Measurements from ENCODE around the gene SLC39A7.

Gene SLC39A7

GRCh38 chr6:33189625-33190448 is 10.8 kb upstream of the SLC39A7 start:
- DNase-seq (ENCODE audit: extremely low read depth in 1 of 2, low read depth in 1 of 2), result no peak

DNA sequence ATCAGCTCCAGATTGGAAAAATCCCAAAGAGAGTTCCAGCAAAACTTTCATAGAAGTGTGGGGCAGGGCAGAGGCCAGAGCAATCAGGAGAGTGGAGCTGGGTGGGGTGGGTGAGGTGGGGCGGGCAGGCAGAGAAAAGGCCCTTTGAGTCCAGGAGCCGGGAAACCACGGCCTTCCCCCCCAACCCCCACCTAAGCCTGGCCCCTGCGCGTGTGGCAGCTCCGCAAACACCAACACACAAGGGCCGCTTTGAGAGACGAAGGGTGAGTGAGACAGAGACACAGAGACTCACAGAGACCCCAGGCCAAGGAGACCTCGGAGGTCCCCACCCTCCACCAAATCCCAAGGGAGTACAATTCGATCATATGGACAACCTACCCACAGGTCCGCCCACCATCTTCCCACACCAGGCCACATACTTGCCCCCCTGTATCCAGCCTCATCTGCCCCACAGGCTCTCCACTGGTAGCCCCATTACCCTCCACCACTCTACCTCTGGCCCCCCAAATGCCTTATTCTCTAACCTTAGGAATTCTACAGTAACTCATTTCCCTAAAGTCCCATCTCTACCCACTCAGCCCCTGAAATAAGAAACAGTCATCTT is 10.1 kb upstream of the SLC39A7 start:
- DNase-seq (ENCODE audit: extremely low read depth in 1 of 2, low read depth in 1 of 2), result no peak

DNA sequence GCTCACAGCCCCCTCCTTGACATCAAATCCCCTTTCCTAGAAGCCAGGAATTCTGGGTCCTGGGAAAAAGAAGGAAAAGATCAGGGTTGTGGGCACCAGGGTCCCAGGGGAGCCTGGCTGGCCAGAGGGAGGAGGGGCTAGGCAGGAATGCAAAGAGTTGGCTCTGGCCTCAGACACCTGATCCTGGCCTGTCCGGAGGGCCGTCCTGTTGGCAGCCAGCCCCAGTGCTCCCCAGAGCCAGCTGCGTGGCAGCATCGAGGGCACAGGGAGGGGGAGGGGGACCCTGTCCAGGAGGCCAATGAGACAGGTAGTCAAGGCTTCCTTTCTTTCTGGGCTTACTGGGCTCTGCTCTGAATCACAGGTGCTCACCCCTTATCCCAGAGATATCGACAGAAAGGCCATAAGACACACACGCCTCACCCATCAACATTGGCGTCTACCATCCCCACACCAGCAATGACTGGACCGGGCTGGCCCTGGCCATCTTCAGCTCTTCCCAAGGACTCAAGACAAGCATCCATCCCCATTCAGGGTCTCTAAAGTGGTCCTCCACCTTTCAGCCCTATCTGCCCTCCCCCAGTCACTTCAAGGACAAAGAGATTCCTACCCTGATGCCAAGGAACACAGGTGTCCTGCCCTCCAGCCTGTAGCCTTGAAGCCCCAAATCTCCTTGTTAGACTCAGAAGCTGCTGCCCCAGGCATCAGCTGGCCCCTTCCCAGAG is 9.1 kb upstream of the SLC39A7 start:
- DNase-seq (ENCODE audit: extremely low read depth in 1 of 2, low read depth in 1 of 2), result no peak

GRCh38 chr6:33192105-33192646 is 8.5 kb upstream of the SLC39A7 start, which contains the start of gene COL11A2:
Gene COL11A2 (minus strand): TSS chr6:33192467. CDS start chr6:33192240, 227 bp downstream.
- no peak for DNase-seq (ENCODE audit: extremely low read depth in 1 of 2, low read depth in 1 of 2)

GRCh38 chr6:33192671-33193602 is 7.7 kb upstream of the SLC39A7 start:
- no peak for DNase-seq (ENCODE audit: extremely low read depth in 1 of 2, low read depth in 1 of 2)

- DNase-seq (ENCODE audit: extremely low read depth in 1 of 2, low read depth in 1 of 2), result no peak
These were observed 7.0 kb upstream of the SLC39A7 start for GRCh38 chr6:33193619-33194018.

GRCh38 chr6:33194431-33194979 is 6.2 kb upstream of the SLC39A7 start:
- no peak for DNase-seq (ENCODE audit: extremely low read depth in 1 of 2, low read depth in 1 of 2)

DNA sequence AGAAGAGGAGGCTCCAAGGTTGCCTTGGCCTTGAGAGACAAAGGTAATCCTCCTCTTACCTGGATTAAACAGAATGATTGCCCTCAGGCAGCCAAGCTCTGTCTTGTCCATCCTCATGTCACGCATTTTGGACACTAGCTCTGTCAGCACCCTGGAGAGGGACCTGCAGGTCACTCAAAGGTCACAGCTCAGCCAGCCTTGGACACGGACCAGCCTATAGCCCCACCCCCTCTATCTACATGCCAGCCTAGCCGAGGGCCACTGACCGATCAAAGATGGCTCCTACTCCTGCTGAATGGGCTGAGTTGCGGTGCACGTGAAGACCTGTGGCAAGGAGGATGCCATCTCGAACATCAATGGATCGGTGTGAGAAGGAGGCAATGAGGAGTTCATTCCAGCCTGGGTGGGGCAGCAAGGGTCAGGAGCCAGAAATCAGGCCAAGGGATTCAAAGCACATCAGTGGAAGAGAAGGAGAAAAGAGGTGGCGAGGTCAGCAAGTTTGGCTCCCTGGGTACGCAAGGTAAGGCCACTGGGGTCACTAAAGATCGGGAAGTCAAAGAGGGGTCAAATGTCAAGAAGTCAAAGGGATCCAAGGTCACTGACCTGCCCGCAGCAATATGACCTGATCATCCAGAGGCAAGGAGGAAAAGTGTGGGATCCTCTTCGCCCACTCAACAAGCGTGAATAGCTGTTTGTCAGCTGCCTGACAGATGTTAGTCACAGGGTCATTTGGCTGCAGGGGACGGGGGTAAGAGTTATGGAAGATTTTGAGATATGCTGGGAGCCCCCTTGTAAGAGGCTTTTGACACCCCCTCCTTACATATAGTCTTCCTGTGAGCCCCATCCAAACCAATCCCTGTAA is 5.1 kb upstream of the SLC39A7 start:
- DNase-seq (ENCODE audit: extremely low read depth in 1 of 2, low read depth in 1 of 2), result no peak

DNA sequence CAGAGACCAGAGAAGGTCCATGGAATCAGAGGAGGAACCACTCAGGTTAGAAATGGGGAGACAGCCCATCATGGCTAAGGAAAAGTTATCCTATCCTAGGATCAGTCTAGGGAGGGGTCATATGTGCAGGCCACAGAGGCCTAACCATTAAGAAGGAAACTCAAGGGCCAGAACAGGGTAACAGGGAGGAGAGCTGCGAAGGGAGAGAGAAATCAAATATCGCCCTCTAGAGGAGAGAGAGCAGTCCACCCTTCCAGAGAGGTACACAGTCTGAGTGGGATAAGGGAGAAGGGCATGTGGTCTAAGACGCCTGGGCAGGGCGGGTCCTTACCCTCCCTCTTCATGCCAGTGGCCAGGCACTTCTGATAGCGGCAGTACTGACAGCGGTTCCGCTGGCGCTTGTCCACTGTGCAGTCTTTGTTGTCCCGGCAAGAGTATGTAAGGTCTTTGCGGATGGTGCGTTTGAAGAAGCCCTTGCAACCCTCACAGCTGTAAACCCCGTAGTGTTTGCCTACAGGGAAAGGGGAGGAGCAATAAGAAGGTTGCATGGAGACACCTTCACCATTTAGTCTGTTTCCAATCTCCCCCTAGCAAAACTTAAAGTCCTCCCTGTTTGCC is 3.1 kb upstream of the SLC39A7 start:
- no peak for DNase-seq (ENCODE audit: extremely low read depth in 1 of 2, low read depth in 1 of 2)

- DNase-seq (ENCODE audit: extremely low read depth in 1 of 2, low read depth in 1 of 2), result no peak
These were observed 2.4 kb upstream of the SLC39A7 start for GRCh38 chr6:33198159-33198852.

DNA sequence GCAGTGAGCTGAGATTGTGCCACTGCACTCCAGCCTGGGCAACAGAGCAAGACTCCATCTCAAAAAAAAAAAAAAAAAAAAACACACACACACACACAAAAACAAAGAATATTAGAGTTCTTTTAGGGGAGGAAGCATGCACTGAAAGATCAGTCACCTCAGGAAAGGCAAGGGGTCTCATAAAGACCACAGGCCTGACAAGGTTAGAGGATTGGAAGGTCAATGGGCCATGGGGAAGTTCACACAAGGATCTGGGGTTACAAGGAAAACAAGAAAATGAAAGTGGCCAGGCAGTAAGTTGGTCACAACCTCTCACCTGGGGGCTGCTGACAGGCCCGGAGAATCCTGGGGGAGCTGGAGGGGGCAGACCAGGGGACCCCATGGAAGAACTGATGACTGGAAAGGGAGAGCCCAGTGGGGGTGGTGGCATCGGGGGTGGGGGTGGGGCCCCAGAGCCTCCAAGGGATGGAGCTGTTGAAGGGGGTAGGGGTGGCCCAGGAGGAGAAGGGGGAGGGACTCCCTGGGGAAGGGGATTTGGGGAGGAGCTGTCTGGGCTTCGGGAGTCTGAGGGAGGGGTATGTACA is 1.7 kb upstream of the SLC39A7 start:
- DNase-seq (ENCODE audit: extremely low read depth in 1 of 2, low read depth in 1 of 2), result no peak

DNA sequence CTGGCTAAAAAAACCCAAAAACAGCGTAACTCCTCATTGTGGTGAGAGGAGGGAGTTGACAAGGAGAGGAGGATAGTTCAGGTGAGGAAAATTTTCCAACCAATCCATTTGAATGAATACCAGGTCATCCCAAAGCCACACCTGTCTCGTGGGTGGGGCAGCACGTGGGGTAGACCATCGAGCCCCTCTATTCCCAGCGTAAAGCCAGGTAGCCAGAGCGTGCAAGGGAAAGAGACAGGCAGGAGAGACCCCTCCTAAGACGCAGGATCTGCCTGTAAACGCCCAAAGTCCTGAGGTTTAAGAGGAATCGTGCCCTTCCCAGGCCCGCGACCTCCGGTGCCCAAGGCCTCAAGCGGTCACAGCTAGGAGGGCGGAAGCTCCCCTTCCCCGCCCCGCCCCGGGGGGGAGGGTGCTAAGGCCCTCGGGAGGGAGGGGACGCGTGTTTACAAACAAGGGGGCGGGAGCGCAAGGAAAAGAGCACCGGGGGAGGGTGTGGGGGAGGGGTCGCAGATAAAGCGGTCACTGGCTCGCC is 914 bp upstream of the SLC39A7 start:
- DNase-seq (ENCODE audit: extremely low read depth in 1 of 2, low read depth in 1 of 2), result peak; percentile 46 to 67

GRCh38 chr6:33201147-33201545 is 479 bp downstream of the SLC39A7 start:
- DNase-seq (ENCODE audit: extremely low read depth in 1 of 2, low read depth in 1 of 2), result no peak

- DNase-seq (ENCODE audit: extremely low read depth in 1 of 2, low read depth in 1 of 2), result no peak
These were observed 1.3 kb downstream of the SLC39A7 start for GRCh38 chr6:33201935-33202334.

DNA sequence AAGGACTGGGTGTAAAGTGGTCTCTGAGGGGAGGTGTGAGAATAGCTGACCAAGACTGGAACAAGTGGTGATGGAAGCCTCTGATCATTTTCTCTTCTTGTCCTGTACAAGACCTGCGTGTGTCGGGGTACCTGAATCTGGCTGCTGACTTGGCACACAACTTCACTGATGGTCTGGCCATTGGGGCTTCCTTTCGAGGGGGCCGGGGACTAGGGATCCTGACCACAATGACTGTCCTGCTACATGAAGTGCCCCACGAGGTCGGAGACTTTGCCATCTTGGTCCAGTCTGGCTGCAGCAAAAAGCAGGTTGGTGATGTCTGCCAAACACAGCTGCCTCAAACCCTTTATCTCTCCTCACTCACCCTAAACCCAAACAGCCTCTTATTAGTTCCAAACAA is 2.1 kb downstream of the SLC39A7 start:
- no peak for DNase-seq (ENCODE audit: extremely low read depth in 1 of 2, low read depth in 1 of 2)

DNA sequence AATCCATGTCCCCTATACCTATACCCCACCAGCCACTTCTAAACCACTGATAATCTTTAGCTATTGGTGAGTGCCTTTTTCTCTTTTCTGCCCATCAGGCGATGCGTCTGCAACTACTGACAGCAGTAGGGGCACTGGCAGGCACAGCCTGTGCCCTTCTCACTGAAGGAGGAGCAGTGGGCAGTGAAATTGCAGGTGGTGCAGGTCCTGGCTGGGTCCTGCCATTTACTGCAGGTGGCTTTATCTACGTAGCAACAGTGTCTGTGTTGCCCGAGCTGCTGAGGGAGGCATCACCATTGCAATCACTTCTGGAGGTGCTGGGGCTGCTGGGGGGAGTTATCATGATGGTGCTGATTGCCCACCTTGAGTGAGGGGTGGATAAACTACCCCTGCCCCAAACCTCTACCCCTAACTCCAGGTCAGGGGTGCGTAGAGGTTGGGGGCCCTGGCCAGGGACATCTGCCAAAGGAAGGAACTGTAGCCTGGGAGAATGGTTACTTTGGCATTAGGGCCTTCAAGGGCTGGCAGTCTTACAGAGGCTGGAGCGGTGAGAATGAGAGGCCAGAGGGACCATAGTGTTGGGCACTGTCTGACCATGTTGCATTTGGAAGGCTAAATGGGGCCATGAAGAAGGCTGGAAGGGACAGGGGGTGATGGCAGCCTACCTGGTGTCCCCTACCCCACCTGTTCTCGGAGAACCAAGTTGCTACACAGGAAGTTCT is 2.9 kb downstream of the SLC39A7 start:
- DNase-seq (ENCODE audit: extremely low read depth in 1 of 2, low read depth in 1 of 2), result no peak

DNA sequence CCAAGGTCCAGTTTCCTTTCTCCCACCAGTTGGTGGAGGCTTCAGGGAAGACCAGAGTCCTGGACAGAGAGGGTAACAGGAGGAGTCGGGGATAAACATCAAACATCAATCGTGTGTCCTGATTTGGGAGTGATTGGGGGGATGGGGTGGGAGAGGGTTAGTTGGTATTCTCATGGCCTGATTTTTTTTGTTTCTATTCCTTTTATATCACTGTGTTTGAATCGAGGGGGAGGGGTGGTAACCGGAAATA is 3.4 kb downstream of the SLC39A7 start:
- DNase-seq (ENCODE audit: extremely low read depth in 1 of 2, low read depth in 1 of 2), result no peak

Measured in stimulated activated CD8-positive, alpha-beta memory T cell treated with anti-CD3 and anti-CD28 coated beads, Interleukin-7, amount 100 ng/mL, for 48 hours (primary cell).